SW 1271 (cell line): ENCODE data around the gene EHF.
A peak's percentile ranks its signal among the peaks of the same experiment; 100 is the strongest.
"Not testable (repeated sequence)": the region's sequence is repeated elsewhere in the genome, so short reads cannot be mapped to it uniquely, and the experiment has no call there.

Experiments used
- DNase-seq, 2 experiments: peaks; one replicate each; lab custom pipeline; 2025; lab: John Stamatoyannopoulos, UW

Gene EHF

DNA sequence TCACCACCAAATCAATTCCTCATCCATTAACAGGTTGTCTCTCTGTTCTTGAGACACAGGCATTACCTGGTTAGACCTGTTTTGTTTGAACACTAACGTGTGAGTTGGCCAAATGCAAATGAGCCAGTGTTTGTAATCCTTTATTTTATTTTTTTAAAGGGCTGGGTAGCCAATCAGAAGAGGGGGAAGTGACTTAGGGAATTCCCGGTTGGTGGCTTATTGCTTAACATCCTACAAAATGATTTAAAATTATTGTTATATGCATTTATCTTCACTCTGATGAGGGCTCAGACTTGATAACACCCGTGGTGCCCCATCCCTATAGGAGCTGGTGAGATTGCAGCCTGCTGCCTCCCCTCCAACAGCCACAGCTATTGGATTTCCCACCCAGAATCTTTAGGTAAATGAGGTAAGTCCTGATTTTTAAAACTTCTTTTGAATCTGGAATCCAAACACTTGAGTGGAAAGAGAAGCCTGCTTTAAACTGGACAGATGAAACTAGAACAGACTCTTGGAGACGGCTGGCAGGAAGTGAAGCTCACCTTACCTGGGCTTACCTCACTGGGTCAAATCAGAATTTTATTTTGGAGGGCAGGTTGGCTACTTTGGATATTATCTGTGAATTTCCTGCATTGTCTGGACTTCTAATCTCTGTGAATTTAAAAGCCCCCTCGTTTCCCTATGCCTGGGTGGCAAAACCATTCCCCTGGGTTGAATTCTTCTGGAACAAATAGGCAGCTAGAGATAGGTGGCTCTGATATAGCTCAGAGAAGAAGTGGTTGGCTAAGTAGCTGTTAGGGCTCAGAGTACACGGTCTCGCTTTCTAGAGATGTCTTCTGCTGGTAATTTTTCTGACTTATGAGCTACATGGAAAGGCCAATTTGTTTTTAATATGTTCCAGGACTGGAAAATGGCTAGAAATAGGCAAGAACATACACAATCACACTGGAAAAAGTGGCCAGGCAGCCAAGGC, at the start of gene EHF:
Gene EHF (plus strand): TSS at position 274 of the 973 bp plus-strand sequence. CDS start 21,538 bp downstream, outside the sequence.
- DNase-seq: no peak

DNA sequence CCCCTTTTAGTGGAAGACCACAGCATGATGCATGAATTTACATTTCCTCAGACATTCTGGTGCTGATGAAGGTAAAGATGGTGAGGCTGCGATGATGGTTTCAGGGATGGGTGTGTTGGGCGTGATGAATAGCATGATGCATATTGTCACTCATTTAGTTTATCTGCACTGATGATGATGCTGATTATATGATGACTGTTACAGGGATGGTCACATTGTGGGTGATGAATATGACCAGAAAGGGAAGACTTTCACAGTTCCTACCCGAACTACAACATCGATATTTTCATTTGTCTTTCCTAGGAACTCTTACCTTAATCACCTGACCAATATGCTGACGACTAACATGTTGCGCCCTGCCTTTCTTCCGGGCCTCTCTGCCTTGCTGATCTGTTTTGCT, 47.4 kb upstream of the EHF start:
- DNase-seq: no peak

DNA sequence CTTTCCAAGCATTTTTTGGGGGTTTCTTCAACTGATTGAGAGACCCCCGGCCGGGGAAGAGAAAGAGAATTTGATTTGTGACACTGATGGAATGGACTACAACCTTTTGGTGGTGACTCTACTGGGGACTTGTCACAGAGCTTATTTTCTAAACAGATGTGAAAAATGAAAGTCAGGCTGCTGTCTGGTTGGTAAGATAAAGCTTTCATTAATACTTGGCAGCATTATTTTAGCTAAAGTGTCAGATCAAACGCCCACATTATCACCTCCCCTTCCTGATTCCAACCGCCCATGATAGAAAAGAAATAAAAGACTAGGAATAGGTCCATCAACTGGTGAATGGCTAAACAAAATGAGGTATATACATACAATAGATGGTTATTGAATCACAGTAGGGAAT, 45.6 kb upstream of the EHF start:
- no peak for DNase-seq

DNA sequence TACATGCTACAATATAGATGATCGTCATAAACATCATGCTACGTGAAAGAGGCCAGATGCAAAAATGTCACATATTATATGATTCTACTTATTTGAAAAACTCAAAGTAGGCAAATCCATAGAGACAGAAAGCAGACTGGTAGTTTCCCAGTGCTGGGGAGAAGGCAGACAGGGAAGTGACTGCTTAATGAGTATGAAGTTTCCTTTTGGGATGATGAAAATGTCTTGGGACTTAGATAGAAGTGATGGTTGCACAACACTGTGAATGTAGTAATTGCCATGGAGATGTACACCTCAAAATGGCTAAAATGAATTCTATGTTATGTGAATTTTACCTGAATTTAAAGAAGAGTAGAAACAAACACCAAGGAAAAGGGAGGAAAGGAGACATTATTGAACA, 45.2 kb upstream of the EHF start:
- DNase-seq: no peak

DNA sequence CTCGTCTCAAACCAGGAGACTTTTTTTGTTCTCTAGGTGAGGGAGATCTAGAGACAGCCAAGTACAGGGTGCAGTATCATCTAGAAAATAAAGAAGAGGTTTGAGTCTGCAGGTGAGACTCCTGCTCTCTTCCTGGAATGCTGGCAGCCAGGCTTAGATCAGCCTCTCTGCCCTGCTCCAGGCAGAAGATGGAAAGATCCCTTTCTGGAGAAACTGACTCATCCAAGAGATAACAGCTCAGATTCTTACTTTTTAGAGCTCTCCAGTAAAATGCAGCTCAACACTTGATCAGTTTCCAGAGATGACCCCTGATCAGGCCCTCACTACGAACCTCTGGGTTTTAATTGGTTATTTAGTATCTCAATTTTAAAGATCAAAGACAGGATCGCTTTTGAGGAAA, 44.6 kb upstream of the EHF start:
- DNase-seq: no peak

DNA sequence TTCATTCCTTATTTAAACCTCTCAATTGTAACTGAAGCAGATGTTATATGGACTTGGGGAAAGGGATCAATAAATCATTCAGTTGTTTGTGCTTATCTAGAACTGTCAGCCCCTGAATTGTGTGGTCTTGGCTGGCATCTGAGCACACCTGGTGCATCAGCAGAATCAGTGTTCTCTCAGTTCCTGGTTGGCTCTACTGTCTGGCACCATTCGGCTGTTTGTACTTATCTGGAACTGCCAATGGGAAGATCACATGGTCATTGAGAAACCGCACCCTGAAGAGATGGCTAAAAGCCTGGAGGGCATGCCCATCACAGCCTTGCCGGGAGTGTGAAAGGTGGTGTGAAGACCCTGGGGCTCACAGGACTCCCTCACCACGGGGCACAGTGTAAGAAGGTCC, 37.1 kb upstream of the EHF start:
- DNase-seq: no peak

DNA sequence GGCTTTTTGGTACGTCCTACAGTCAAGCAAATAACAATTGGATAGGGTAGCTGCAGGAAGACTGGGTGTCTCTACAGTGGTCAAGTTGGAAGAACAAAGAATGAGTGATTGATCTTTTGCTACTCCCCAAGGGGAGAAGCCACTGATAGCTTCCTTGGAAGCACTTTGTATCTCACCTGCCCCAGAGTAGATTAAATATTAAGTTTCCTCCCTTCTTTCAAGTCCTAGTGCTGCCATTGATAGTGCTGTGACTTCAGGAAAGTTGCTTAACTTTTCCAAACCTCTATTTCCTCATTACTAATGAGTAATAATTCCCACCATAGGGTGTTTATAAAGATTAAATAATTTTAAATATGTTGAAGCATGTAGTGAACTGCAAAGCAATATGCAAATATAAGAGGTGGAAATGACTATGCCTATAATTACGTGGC, 35.6 kb upstream of the EHF start:
- DNase-seq: no peak

DNA sequence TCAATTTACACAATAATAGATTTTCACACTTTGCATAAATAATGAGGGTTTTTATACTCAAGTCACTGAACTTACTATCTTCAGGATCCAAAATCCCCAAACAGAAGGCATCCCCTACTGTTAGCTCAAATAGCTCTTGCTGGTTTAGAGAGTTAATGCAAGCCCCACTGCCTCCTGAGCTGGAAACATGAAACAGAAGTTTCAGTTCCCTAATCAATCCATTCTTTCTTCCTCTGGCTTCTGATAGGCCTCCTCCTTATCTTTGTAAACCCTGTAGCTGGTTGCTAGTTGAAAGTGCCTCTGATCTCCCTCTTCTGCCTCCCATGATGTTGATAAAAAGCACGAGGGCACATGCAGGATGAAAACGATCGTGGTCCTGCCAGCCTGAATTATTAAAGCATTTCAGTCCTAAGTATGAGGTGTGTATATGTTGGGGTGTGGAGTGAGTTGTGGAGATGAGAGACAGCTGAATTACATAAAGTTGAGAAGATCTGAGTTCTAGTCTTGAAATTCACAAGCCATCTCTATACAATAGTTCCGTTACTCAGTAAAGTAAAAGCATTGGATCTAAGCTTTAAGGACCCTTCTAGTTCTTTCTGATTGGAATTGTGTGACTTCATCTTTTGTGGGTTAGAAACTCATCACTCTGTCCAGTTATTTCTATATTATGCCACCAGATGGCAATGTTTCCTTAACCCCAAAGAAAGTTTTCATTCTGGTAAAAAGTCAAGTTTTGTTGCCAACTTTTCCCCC, 35.0 kb upstream of the EHF start:
- peak; percentile 27 to 80 for DNase-seq

DNA sequence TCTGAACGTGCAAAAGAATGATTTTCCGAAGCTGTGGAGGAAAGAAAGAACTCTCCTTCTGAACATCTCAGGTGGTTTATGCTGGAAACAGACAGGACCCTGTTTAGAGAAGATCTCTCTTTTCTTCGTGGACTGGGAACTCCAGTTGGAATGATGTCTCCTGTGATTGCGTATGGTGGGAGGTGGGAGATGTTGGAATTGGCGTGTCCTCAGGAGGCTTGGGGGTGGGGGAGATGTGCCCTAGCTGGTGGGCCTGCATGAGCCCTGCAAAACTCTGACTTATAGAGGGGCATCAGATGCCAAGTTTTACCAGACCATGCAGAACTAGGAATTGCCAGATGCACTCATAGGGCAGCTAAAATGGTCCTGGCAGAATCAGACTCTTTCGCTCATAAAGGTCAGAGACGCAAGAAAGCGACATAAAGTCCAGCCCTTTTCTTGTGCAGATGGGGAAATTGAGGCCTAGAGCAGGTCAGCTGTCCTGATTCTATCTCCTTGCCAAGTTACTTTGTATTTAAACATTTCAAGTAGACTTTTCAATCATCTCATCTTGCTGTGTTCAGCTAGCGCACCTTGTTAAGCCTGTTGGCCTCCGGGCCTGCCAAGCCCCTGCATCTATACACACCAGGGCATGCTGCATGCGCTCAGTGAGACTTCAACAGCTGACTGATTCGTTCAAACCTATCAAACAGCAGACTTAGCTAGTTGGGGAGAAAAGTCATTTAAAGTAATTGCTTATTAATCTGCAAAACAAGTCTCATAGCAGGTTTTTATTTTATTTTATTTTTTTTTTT, 34.2 kb upstream of the EHF start:
- DNase-seq: no peak

DNA sequence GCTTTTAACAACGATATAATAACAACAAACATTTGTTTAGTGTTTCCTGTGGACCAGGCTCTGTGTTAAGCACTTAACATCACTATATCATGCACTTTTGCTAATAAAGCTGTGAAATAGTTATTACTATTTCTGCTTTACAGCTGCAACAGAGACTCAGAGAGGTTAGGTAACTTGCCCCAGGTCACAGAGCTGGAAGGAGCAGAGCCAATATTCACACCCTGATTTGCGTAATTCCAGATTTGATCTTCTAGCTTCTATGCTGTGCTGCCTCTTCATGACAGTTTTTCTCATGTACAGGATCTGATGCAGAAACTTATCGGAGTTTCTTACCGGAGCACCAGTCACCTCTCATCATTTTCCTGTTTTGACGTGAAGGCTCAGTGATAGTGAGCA, 33.6 kb upstream of the EHF start:
- DNase-seq: no peak

DNA sequence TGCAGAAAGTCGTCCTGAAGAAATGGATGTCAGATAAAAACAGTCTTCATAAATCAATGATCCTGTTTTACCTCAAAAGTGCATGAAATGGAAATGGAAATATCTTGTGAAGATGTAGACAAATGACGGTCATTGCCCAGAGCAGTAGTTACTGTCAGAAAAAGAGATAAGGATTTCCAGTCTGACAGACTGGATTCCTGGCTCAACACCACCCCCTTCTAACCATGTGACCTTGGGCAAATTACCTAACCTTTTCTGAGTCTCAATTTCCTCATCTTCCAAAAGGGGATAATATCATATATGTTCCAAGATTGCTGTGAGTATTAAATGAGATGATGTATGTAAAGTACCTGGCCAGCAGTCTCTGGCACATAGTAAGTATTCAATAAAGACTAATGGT, 32.9 kb upstream of the EHF start:
- no peak for DNase-seq

DNA sequence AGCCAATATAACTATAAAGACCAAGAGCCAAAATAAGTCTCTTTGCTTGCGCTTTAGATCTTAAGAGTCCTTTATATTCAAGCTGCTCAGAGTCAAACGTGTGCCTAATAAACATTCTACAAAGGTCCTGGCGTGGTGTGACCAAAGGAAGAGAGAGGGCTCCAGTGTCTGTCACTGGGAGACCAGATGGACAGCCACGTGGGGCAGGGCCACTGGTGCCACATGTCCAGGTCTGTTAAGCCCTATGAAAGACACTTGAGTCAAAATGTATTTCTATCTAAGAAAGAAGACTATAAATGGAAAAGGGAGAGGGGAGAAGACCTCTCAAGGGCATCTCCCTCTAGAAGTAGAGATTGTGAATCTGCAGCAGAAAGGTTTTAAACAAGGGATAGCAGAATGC, 32.2 kb upstream of the EHF start:
- no peak for DNase-seq

DNA sequence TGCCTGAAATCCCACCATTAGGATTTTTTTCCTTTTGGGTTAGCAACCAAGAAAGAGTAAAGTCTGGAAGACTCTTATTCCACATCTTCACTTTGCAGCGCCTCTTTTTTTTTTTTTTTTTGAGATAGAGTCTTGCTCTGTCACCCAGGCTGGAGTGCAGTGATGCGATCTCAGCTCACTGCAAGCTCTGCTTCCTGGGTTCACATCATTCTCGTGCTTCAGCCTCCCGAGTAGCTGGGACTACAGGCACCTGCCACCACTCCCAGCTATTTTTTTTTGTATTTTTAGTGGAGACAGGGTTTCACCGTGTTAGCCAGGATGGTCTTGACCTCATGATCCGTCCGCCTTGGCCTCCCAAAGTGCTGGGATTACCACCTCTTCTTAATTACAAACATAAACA, 31.7 kb upstream of the EHF start:
- DNase-seq: not testable (repeated sequence)

DNA sequence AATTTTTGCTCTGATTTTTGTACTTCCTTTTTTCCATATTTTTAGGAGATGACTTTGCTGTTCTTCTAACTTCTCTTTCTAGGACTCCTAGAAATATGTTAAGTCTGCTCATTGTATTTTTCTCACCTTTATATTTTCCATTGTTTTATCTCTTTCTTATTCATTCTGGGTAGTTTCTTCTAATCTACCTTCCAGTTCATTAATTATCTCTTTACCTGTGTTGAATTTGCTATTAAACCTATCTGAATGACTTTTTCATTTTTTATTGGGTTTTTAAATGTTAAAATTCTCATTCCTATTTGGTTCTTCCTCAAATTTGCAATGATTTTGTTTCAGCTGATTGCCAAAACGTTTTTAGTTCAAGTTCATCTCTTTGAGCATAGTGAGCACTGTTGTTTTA, 27.8 kb upstream of the EHF start:
- no peak for DNase-seq

DNA sequence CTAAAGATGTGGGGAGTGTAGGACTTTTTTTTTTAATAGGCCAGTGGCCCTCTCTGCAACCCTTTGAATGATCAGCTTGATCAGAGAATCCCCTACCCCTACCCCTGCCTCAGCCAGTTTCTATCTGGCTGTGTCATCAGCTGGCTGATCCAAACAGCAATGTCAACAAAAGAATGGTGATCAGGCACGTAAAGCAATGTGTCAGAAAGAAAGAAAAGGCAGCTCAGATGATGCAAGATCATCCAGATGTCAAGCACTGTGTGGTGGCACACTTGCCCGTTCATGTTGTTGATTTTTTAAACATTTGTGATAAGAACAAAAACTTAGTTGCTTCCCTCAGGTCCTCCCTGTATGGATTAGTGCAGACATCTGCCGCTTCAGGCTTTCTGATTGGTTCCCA, 26.3 kb upstream of the EHF start:
- DNase-seq: no peak

DNA sequence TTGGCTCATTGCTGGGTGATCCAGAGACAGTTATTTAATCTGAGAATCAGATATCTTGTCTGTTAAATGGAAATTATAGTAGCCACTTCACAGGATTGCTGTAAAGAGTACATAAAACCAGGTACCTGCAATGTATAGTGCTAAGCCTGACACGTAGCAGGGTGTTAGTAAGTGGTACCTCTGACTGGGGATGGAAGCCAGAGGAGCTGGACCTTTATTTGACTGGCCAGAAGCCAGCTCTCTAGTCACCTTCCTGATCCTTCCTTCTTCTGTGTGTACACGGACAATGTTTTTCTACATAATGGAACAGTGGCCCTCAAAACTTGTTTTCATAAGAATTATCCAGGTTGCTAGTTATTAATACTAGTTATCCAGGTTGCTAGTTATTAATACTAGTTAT, 25.5 kb upstream of the EHF start:
- DNase-seq: no peak

DNA sequence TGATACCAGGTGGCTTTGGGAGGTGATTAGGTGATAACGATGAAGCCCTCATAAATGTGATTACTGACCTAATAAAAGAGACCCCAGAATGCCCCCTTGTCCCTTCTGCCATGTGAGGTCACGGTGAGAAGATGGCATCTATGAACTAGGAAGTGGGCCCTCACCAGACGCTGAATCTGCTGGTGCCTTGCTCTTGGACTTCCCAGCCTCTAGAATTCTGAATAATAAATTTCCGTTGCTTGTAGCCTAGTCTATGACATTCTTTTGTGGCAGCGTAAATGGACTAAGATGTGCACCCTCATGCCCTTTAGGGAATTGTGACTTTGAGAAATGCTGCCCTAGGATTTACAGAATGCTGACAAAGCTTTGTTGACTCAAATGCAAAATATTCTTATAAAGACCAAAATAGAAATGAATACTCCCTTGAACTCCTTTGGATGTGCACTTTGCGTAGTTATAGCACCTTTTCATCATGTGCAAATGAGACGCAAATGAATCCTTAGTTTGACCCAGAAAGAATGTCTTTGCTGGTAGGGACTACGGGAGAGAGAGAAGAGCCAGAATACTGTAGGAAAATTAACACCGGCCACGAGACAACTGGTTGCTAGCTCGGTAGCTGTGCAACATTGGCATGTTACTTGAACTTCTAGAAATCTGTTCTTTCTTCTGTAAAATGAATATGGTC, 24.8 kb upstream of the EHF start:
- no peak for DNase-seq

DNA sequence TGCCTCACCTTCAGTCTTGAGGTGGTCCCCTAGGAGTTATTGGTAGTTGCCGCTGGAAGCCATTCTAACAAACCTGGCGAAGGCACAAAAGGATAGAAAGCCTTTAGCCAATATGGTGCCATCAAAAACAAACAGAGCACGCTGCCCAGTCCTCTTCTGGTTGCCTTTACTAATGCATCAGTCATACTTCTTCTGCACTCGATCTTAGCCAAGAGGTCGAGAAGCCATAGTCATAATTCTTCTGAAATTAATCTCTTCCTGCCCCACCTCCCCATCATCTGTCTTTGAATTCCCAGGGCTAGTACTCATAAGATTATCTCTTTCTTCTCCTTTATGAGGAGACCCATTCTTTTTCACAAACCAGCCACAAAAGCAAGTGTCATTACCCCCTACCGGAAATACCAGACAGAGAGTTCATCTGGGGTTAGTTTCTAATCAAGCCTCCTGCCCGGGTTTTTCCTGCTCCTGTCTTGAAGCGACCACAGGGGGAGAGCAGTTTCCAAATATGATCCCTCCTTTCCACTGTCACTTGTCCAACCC, 21.4 kb upstream of the EHF start:
- DNase-seq: peak; percentile 78 to 85

DNA sequence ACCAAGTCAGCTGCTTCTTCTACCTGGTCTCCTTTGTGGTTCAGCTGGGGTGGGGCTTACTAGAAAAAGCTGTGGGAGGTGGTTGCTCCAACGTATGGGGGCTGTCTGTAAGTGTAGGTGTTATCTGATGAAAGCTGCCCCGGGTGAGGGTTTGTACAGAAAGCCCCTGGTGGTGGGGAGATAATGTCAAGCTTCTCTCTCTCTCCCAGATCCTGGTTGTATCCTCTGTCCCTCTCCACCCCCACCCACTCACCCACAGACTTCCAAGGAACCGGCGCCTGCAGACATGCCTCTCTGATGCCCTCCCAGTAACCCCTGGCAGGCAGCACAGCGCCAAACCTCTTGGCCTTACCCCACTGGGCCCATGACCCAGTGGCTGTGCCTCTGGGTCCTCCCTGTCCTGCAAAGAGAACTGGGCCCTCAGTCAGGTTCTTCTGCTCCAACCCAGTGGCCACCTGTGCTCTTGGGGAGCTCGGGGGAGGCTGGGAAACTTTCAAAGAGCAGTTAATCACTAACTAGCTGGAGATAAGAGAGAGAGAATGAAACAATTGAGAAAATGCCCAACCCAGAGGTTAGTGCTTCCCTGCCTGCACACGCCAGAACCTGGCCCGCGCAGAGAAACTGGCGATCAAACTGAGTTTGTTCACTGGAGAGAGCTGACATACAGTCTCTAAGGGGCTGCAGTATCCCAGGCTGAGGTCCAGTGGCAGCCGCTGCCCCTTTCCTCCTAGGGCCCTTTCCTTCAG, 20.4 kb upstream of the EHF start:
- DNase-seq: no peak

DNA sequence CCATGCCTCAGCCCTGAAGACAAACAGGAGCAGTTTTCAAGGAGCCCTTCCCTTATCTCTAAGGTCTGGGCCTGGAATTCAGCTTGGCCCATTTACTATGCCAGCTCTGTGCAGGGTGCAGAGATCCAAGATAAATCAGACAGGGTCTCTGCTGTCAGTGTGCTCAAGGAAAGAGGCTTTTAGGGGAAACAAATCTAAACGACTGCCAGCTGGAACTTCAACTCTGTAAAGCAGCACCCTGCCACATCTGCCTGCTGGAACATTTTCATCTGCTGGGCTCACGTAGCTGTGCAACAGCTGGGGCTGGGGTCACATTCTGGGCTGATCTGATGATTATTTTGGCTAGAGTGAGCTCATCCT, 19.8 kb upstream of the EHF start:
- no peak for DNase-seq

DNA sequence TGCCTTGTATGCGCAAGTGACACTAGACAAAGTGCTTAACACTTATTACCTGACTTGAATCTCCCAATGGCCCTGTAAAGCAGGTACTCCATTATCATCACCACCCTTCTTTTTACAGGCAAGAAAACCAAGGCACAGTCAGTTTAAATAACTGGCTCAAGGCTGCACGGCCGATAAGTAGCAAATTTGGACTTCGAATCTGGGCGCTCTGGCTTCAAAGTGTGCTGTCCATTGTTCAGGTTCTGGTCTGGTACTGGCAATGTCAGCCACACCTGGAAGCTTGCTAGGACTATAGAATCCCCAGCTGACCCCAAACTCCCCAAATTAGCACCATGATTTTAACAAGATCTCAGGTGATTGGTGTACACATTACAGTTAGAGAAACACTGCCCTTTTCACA, 19.3 kb upstream of the EHF start:
- DNase-seq: no peak
